Neural progenitor cell (in vitro differentiated cells): ENCODE results near the gene ATF7IP.

Experiments used
- EZH2 ChIP-seq: fragments of 200-600 bp; sonication (generic); IDR thresholded peaks from 2 replicates; pipeline ENCODE4 v1.6.1; 2017; ENCODE audit warnings: antibody characterized with exemption, mild to moderate bottlenecking, moderate library complexity
- EZH2phosphoT487 ChIP-seq: fragments of 200-600 bp; sonication (generic); IDR thresholded peaks from 2 replicates; pipeline ENCODE4 v1.6.1; 2017; ENCODE audit warnings: antibody characterized with exemption
- TF ChIP-seq, protein P1 (sequence below): fragments of 200-600 bp; sonication (generic); IDR thresholded peaks from 2 replicates; pipeline ENCODE4 v1.5.1; 2017; ENCODE audit warnings: antibody characterized with exemption, mild to moderate bottlenecking

DNA sequence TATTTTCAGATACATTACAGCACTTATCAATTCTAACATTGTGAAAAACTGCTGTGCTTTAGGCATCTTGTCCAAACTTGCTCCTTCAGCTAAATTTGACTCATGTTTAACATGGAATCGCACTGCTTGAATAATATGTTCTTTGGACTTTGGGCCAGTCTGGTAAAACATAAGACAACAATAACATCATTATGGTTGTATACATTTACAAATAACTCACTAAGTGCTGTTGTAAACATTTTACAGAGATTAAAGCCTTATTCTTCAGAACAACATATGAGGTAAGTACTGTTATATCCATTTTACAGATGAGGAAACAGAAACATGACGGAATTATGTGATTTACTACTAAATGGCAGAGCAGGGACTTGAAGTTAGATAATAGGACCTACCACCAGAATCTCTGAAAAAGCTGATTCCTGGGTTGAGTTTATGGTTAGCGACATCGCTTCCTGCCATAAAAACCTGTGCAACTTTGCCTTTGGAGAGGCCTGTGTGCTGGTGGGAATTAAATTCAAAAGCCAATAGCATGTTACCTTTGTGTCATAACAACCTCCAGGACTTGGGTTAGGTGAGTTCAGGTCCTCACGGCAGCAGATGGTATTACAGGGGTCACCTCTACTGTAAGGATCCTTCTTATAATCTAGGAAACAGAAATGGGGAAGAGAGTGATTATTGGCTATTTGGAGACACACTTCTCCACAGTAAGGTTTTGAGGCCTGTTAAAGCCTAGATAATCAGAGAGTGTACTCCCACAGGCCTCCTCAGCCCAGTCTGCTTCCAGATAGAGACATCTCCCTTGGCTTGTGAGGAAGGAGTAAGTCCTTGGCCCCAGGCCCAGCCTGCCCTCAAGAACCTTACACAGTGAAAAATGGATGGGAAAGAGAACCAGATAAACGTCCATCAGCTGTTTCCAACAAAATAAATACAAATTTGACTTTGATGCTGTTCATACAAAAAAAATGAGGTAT, 140.4 kb downstream of the ATF7IP start:
- TF ChIP-seq, protein P1, sequence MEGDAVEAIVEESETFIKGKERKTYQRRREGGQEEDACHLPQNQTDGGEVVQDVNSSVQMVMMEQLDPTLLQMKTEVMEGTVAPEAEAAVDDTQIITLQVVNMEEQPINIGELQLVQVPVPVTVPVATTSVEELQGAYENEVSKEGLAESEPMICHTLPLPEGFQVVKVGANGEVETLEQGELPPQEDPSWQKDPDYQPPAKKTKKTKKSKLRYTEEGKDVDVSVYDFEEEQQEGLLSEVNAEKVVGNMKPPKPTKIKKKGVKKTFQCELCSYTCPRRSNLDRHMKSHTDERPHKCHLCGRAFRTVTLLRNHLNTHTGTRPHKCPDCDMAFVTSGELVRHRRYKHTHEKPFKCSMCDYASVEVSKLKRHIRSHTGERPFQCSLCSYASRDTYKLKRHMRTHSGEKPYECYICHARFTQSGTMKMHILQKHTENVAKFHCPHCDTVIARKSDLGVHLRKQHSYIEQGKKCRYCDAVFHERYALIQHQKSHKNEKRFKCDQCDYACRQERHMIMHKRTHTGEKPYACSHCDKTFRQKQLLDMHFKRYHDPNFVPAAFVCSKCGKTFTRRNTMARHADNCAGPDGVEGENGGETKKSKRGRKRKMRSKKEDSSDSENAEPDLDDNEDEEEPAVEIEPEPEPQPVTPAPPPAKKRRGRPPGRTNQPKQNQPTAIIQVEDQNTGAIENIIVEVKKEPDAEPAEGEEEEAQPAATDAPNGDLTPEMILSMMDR: no peak
- TF ChIP-seq EZH2 (no peak), EZH2phosphoT487 (no peak)
